Erythroblast (primary cell): ENCODE results near the gene SNRPA1.
"Not testable (repeated sequence)": the region's sequence is repeated elsewhere in the genome, so short reads cannot be mapped to it uniquely, and the experiment has no call there.

Source experiments
- DNase-seq, 2 experiments: peaks; one replicate each; lab custom pipeline; 2025; lab: John Stamatoyannopoulos, UW
- GATA1 ChIP-seq: IDR thresholded peaks from 2 replicates; pipeline ENCODE4 v1.6.1; 2011; ENCODE audit warnings: low read depth, mild to moderate bottlenecking, control low read depth, low read length, moderate library complexity
- POLR2A ChIP-seq: IDR thresholded peaks from 2 replicates; pipeline ENCODE4 v1.6.1; 2011; ENCODE audit warnings: mild to moderate bottlenecking, low read length

SNRPA1 gene

DNA sequence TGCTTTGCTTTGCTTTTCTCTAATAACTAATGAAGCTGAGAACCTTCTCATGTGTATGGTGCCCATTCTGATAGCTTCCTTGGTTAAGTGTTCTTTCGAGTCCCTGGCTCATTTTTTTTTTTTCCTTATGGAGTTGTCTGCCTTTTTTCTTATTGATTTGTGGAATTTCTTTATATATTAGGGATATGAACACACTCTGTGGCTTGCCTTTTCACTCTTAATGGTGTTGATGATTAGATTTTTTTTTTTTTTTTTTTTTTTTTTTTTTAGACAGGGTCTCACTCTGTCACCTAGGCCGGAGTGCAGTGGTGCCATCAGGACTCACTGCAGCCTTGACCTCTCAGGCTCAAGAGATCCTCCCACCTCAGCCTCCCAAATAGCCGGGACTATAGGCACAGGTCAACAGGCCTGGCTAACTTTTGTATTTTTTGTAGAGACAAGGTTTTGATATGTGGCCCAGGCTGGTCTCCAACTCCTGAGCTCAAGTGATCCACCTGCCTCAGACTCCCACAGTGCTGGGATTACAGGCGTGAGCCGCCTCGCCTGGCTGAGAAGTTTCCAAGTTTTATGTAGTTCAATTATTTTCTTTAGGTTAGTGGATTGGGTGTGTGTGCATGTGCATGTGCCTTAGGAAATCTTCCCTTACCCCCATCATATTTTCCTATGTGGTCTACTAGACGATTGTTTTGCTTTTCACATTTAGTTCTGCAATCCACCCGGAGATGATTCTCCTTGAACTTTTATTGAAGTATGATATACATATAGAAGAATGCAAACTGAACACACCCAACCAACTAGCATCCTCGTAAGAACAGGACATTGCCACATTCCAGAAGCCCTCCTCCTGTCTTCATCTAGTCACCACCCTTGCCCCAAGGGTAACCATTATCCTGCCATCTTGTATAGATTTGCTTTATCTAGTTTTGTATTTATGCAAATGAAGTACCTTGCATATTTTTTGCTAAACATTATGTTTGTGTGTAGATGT is 1.7 kb upstream of the SNRPA1 start:
- DNase-seq, result no peak
- TF ChIP-seq GATA1 (no peak), POLR2A (no peak)

DNA sequence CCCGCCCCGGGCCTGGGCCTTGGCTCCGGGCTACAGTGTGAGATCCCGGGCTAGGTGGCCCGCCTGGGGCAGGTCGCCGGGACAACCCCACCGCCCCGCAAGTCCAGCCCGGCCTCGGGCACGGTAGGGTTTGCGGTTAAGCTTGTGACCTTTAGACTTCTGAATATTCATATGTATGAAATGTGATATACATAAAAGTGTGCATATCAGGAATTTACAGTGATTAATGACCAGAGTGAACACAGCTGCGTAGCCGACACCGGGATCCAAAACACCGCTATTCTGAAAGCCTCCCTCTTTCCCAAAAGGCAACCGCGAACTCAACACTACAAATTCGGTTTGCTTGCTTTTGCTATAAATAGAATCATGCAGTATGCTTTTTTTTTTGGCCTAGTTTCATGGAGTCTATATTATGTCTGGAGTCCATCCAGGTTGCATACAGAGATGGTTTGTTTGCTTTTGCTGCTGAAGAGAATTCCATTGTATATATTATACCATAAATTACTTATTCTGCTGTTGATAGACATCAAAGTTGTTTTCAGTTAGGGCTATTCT is 636 bp upstream of the SNRPA1 start:
- no peak for DNase-seq
- TF ChIP-seq GATA1, result no peak
- TF ChIP-seq POLR2A, result peak; percentile 17

- TF ChIP-seq POLR2A, result no peak
- no peak for TF ChIP-seq GATA1
- no peak for DNase-seq
Measured at GRCh38 chr15:101293122-101293521, 1.9 kb downstream of the SNRPA1 start.

- TF ChIP-seq GATA1, result no peak
- no peak for TF ChIP-seq POLR2A
- DNase-seq, result peak; percentile 76 to 87
Measured at GRCh38 chr15:101288905-101289513, 6.0 kb downstream of the SNRPA1 start.

- not testable (repeated sequence) for DNase-seq
Measured at GRCh38 chr15:101287342-101287741, 7.7 kb downstream of the SNRPA1 start.

DNA sequence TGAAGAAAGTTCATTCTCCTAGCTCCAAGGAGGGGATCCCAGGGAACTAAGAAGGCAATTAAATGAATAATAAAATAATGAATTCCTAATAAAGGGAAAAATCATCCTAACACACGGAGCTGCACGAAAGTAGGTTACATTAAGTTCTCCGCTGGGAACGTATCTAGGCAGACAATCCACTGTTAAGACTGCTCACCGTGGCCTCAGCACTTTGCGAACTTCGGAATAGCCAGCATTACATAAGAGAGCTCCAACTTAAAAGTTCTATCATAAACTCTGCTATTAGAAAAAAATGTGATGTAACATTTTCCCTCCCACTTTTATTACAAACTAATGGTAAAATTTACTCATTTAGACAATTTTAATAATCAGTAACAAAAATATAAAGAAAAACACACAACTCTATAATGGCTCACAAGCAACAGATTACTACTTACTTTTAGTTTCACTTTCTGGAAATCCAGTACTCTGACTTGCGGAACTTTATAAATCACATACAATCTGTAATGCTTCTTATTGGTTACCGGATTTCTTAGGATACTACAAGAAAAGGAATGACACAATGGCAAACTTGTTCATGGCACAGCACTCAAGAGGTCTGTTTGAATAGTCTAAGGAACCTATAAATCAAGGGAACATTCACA is 8.5 kb downstream of the SNRPA1 start:
- no peak for DNase-seq
- no peak for TF ChIP-seq GATA1
- TF ChIP-seq POLR2A, result no peak

- TF ChIP-seq GATA1 (no peak), POLR2A (no peak)
Measured at GRCh38 chr15:101283931-101284330, 11.1 kb downstream of the SNRPA1 start.

DNA sequence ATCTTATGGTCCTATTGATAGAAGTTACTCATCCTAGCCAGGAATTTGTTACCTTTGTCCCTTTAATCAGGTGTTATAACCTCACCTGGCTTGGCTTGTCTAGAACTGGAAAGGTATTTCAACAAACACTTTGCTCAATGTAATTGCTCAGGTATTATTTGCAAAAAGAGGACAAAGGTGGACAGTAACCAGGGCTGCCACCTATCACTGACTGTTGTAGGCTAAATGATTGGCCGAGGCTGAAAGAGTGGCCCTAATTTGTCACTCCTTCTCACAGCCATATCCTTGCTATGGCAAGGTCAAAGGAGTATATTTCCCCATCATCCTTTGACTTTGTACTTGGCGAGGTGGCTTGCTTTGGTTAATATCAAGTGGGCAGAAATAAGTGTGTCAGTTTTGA is 15.0 kb downstream of the SNRPA1 start:
- no peak for DNase-seq
- no peak for TF ChIP-seq GATA1

More at GRCh38 chr15:101283931-101284330, 11.1 kb downstream of the SNRPA1 start:
- DNase-seq, result no peak

DNA sequence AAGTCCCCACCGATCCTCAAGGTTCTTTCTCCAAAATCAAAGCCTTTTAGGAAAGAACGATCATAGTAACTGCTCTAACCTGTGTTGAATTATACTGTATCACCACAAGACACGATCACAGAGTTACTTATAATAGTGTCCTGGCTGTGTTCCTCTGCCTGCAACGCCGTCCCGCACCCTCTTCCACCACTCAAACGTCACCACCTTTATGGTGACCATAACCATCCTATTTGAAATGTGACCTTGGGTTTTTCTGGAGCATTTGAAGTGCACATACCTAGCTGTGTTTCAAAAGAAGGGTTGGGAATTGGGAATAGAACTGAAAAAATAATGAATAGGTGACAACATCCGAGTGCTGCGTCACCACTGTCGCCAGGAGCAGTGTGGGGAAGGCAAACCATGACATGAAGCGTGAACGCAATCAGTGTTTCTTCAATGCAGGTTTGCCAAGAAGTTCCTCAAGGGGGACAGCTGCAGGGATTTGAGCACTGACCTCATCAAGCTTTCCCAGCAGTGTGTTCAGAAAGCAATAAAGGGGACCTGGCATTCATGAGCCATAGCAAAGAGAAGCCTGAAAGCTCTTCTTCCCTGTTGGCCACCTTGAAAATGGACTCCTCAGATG is 17.0 kb downstream of the SNRPA1 start:
- no peak for DNase-seq
- no peak for TF ChIP-seq POLR2A
- no peak for TF ChIP-seq GATA1

DNA sequence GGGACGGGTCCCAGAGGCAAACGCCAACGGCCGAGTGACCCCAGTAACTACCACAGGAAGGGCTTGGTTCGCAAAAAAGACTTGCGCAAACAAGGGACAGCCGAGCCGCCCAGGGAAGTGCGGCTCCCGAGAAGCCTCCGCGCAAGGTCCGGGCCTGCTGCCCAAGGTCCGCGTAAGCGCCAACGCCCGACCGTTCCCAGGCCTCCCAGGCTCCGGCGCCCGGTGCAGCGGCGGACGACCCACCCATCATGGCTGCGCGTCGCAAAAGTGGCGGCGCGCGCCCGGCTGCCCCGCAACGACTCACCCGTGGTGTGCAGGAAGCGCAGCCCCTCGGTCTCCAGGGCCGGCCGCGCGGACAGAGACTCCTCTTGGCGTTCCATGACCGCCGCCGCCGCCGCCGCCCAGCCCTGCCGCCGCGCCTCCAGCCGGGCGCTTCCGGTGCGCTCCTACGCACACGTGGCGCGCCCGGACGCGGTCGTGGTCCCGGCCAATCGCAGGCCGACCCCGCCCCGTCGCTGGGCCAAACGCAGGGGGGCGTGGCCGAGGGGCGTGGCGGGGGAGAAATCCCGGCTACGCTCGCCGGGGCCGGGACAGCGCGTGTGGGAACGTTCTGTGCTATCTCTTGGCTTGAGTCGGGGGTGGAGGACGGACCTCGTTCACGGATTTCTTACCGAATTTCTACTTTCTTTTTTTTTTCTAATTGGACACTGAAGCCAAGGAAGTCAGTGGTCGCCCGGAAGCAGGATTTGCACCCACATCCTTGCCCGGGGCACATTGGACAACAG is 17.8 kb downstream of the SNRPA1 start, which contains the start of gene SELENOS:
Gene SELENOS (minus strand): TSS at position 448 of the 785 bp plus-strand sequence. CDS start 68 bp downstream, at position 380.
- peak; percentile 91 to 95 for DNase-seq
- TF ChIP-seq POLR2A, result peak; percentile 72
- no peak for TF ChIP-seq GATA1

DNA sequence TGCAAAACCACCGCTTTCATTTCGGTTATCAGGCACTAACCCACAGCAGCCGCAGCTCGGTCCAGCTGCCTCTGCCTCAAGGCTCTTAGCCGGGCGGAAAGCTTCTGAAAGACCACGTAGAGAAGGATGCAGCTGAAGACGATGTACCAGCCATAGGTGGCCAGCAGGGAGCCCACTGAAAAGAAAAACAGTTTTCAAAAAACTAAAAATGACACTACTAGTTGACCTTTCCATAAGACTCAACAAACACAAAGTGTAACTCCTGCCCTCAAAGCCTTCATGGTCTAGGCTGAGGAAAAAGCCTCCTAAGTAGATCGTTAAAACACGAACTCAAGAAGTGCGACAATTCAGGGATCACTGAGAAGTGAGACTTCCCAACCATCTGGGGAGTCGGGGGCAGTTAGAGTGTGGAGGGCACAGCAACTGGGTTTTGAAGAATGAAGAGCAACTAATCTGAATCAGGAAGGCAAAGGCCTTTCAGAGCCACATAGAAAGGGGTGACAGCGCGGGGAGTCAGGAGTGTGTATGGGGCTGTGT is 18.5 kb downstream of the SNRPA1 start:
- TF ChIP-seq GATA1 (no peak), POLR2A (no peak)
- DNase-seq, result peak; percentile 64 to 71

GRCh38 chr15:101275018-101275417 is 20.0 kb downstream of the SNRPA1 start:
- no peak for TF ChIP-seq GATA1
- TF ChIP-seq POLR2A, result no peak
- DNase-seq, result no peak

DNA sequence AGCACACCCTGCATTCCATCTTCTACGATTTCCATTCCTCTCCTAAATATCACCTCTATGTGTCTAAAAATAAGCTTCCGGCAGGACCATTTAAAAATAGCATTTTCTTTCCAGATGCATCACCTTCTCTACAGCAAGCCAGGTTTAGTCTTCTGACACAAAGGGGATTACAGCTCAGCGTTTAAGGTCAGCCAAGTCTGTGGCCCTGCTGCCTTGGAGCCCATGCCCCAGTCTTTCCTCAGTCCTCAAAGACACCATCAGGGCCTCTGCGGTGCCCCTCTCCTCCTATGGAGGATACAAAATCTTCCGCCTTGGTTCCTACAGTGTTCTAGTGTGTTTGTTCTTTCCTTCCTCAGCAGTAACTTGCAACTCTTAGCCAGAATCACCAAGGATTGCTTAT is 21.5 kb downstream of the SNRPA1 start:
- no peak for DNase-seq
- TF ChIP-seq GATA1 (no peak), POLR2A (no peak)
